ENCODE data around the gene RAB31.
A peak's percentile ranks its signal among the peaks of the same experiment; 100 is the strongest.

RAB31 gene

GRCh38 chr18:9726175-9726574, 18.1 kb downstream of the RAB31 start:
- no peaks in the 10 kb centered on the region for H3K27me3 Mint-ChIP-seq
- intact Hi-C loops (cut with micrococcal nuclease), result no loop called here
- no peaks in the 10 kb centered on the region for H3K9me3 Mint-ChIP-seq
- no peak overlapping the region for H3K4me3 Mint-ChIP-seq
- peaks cover 75% of the 10 kb centered on the region for H3K36me3 Mint-ChIP-seq (ENCODE audit: low read depth)
- H3K4me1 Mint-ChIP-seq (ENCODE audit: low read depth), result peaks cover 38% of the 10 kb centered on the region
- peak overlapping the region; percentile 21 for H3K27ac Mint-ChIP-seq

- Mint-ChIP-seq H3K27ac (no peak overlapping the region), H3K4me3 (no peak overlapping the region), H3K36me3 (ENCODE audit: low read depth) (peaks cover 76% of the 10 kb centered on the region), H3K9me3 (no peaks in the 10 kb centered on the region), H3K27me3 (no peaks in the 10 kb centered on the region), H3K4me1 (ENCODE audit: low read depth) (peaks cover 37% of the 10 kb centered on the region)
- intact Hi-C loops (cut with micrococcal nuclease), result no loop called here
These were observed 18.8 kb downstream of the RAB31 start for GRCh38 chr18:9726936-9727335.

- Mint-ChIP-seq H3K36me3 (ENCODE audit: low read depth) (peaks cover 85% of the 10 kb centered on the region), H3K27me3 (no peaks in the 10 kb centered on the region), H3K4me3 (no peak overlapping the region), H3K27ac (no peak overlapping the region), H3K4me1 (ENCODE audit: low read depth) (peaks cover 71% of the 10 kb centered on the region), H3K9me3 (no peaks in the 10 kb centered on the region)
- intact Hi-C loops (cut with micrococcal nuclease), result no loop called here
These were observed 22.7 kb downstream of the RAB31 start for GRCh38 chr18:9730786-9731185.

- intact Hi-C loops (cut with micrococcal nuclease), result no loop called here
- Mint-ChIP-seq H3K4me1 (ENCODE audit: low read depth) (peaks cover 66% of the 10 kb centered on the region), H3K4me3 (no peak overlapping the region), H3K27ac (peak overlapping the region; percentile 43), H3K27me3 (no peaks in the 10 kb centered on the region), H3K36me3 (ENCODE audit: low read depth) (peaks cover 85% of the 10 kb centered on the region), H3K9me3 (no peaks in the 10 kb centered on the region)
These were observed 23.3 kb downstream of the RAB31 start for GRCh38 chr18:9731380-9731779.

- H3K4me1 Mint-ChIP-seq (ENCODE audit: low read depth), result peaks cover 62% of the 10 kb centered on the region
- H3K9me3 Mint-ChIP-seq, result no peaks in the 10 kb centered on the region
- intact Hi-C loops (cut with micrococcal nuclease), result no loop called here
- no peaks in the 10 kb centered on the region for H3K27me3 Mint-ChIP-seq
- peak overlapping the region; percentile 43 for H3K27ac Mint-ChIP-seq
- no peak overlapping the region for H3K4me3 Mint-ChIP-seq
- peaks cover 83% of the 10 kb centered on the region for H3K36me3 Mint-ChIP-seq (ENCODE audit: low read depth)
These were observed 23.9 kb downstream of the RAB31 start for GRCh38 chr18:9732031-9732430.

- intact Hi-C loops (cut with micrococcal nuclease), result no loop called here
- Mint-ChIP-seq H3K4me3 (no peak overlapping the region), H3K4me1 (ENCODE audit: low read depth) (peaks cover 78% of the 10 kb centered on the region), H3K27me3 (no peaks in the 10 kb centered on the region), H3K36me3 (ENCODE audit: low read depth) (peaks cover 85% of the 10 kb centered on the region), H3K27ac (peak overlapping the region; percentile 51), H3K9me3 (no peaks in the 10 kb centered on the region)
These were observed 26.1 kb downstream of the RAB31 start for GRCh38 chr18:9734189-9734588.

GRCh38 chr18:9735238-9735637, 27.1 kb downstream of the RAB31 start:
- peaks cover 89% of the 10 kb centered on the region for H3K36me3 Mint-ChIP-seq (ENCODE audit: low read depth)
- intact Hi-C loops (cut with micrococcal nuclease), result no loop called here
- H3K4me3 Mint-ChIP-seq, result no peak overlapping the region
- no peaks in the 10 kb centered on the region for H3K27me3 Mint-ChIP-seq
- peak overlapping the region; percentile 64 for H3K27ac Mint-ChIP-seq
- H3K4me1 Mint-ChIP-seq (ENCODE audit: low read depth), result peaks cover 82% of the 10 kb centered on the region
- H3K9me3 Mint-ChIP-seq, result no peaks in the 10 kb centered on the region

GRCh38 chr18:9735879-9736278, 27.8 kb downstream of the RAB31 start:
- Mint-ChIP-seq H3K27me3 (no peaks in the 10 kb centered on the region), H3K4me1 (ENCODE audit: low read depth) (peaks cover 82% of the 10 kb centered on the region), H3K4me3 (no peak overlapping the region), H3K27ac (no peak overlapping the region), H3K36me3 (ENCODE audit: low read depth) (peaks cover 83% of the 10 kb centered on the region), H3K9me3 (no peaks in the 10 kb centered on the region)
- intact Hi-C loops (cut with micrococcal nuclease), result no loop called here

GRCh38 chr18:9736286-9736835, 28.3 kb downstream of the RAB31 start:
- peaks cover 84% of the 10 kb centered on the region for H3K4me1 Mint-ChIP-seq (ENCODE audit: low read depth)
- H3K27ac Mint-ChIP-seq, result no peak overlapping the region
- intact Hi-C loops (cut with micrococcal nuclease), result no loop called here
- no peaks in the 10 kb centered on the region for H3K9me3 Mint-ChIP-seq
- peaks cover 78% of the 10 kb centered on the region for H3K36me3 Mint-ChIP-seq (ENCODE audit: low read depth)
- H3K4me3 Mint-ChIP-seq, result no peak overlapping the region
- no peaks in the 10 kb centered on the region for H3K27me3 Mint-ChIP-seq

- intact Hi-C loops (cut with micrococcal nuclease), result no loop called here
- H3K4me1 Mint-ChIP-seq (ENCODE audit: low read depth), result peaks cover 85% of the 10 kb centered on the region
- H3K36me3 Mint-ChIP-seq (ENCODE audit: low read depth), result peaks cover 72% of the 10 kb centered on the region
- no peak overlapping the region for H3K27ac Mint-ChIP-seq
- H3K9me3 Mint-ChIP-seq, result no peaks in the 10 kb centered on the region
- H3K4me3 Mint-ChIP-seq, result no peak overlapping the region
- no peaks in the 10 kb centered on the region for H3K27me3 Mint-ChIP-seq
These were observed 28.9 kb downstream of the RAB31 start for GRCh38 chr18:9737006-9737405.

GRCh38 chr18:9737472-9738121, 29.5 kb downstream of the RAB31 start:
- intact Hi-C loops (cut with micrococcal nuclease), result no loop called here
- Mint-ChIP-seq H3K9me3 (no peaks in the 10 kb centered on the region), H3K27me3 (no peaks in the 10 kb centered on the region)

GRCh38 chr18:9738266-9738969, 30.3 kb downstream of the RAB31 start:
- Mint-ChIP-seq H3K27me3 (no peaks in the 10 kb centered on the region), H3K9me3 (no peaks in the 10 kb centered on the region), H3K36me3 (ENCODE audit: low read depth) (peaks cover 58% of the 10 kb centered on the region), H3K27ac (peak overlapping the region; percentile 77), H3K4me1 (ENCODE audit: low read depth) (peaks cover 84% of the 10 kb centered on the region), H3K4me3 (no peak overlapping the region)
- intact Hi-C loops (cut with micrococcal nuclease), result no loop called here

More at GRCh38 chr18:9737472-9738121, 29.5 kb downstream of the RAB31 start:
- Mint-ChIP-seq H3K36me3 (ENCODE audit: low read depth) (peaks cover 66% of the 10 kb centered on the region), H3K4me3 (no peak overlapping the region), H3K4me1 (ENCODE audit: low read depth) (peaks cover 85% of the 10 kb centered on the region), H3K27ac (no peak overlapping the region)

- no peaks in the 10 kb centered on the region for H3K27me3 Mint-ChIP-seq
- H3K4me3 Mint-ChIP-seq, result no peak overlapping the region
- peaks cover 83% of the 10 kb centered on the region for H3K4me1 Mint-ChIP-seq (ENCODE audit: low read depth)
- H3K36me3 Mint-ChIP-seq (ENCODE audit: low read depth), result peaks cover 58% of the 10 kb centered on the region
- peak overlapping the region; percentile 77 for H3K27ac Mint-ChIP-seq
- H3K9me3 Mint-ChIP-seq, result no peaks in the 10 kb centered on the region
- intact Hi-C loops (cut with micrococcal nuclease), result no loop called here
These were observed 31.4 kb downstream of the RAB31 start for GRCh38 chr18:9739516-9739915.

- intact Hi-C loops (cut with micrococcal nuclease), result no loop called here
- H3K4me3 Mint-ChIP-seq, result no peak overlapping the region
- H3K27ac Mint-ChIP-seq, result peak overlapping the region; percentile 77
- peaks cover 58% of the 10 kb centered on the region for H3K36me3 Mint-ChIP-seq (ENCODE audit: low read depth)
- peaks cover 83% of the 10 kb centered on the region for H3K4me1 Mint-ChIP-seq (ENCODE audit: low read depth)
- H3K27me3 Mint-ChIP-seq, result no peaks in the 10 kb centered on the region
- no peaks in the 10 kb centered on the region for H3K9me3 Mint-ChIP-seq
These were observed 32.0 kb downstream of the RAB31 start for GRCh38 chr18:9740071-9740470.

Measured in dendritic cell treated with granulocyte-macrophage colony-stimulating factor and Interleukin-4, amounts not matched to agents 40 ng/mL and 50 ng/mL, for 4 days (primary cell).